Kidney epithelial cell (primary cell): ENCODE measurements around the gene CIAO2A. TPM values are rescaled to one million over a fixed set of nuclear protein-coding genes. Genes with fewer than 3 reads are reported as not detected.

Source experiments
- DNase-seq: peaks from one replicate; pipeline ENCODE4 v3.0.0-alpha.2; 2010; ENCODE audit warnings: low read depth
- H3K27me3 ChIP-seq: 2 replicates; pipeline ENCODE4 v1.6.0; 2011; ENCODE audit warnings: low read length; ENCODE audit not compliant: control insufficient read depth, insufficient read depth
- H3K36me3 ChIP-seq: 2 replicates; pipeline ENCODE4 v1.5.1; 2011; ENCODE audit warnings: low read length; ENCODE audit not compliant: control insufficient read depth, insufficient read depth
- H3K4me3 ChIP-seq: 2 replicates; pipeline ENCODE4 v1.5.1; 2011; ENCODE audit warnings: low read depth, mild to moderate bottlenecking, control low read depth, low read length
- CTCF ChIP-seq: IDR thresholded peaks from 2 replicates; pipeline ENCODE4 v1.5.1; 2011; ENCODE audit warnings: mild to moderate bottlenecking, moderate library complexity, low read length, control low read depth, inconsistent platforms; ENCODE audit not compliant: insufficient read depth, poor library complexity, severe bottlenecking
- total RNA-seq: library from RNA; depleted of rRNA; stranded (reverse); fragments of >200 nt; gene quantifications from 2 replicates; pipeline ENCODE4 v1.2.3, GENCODE V29; 2015

The CIAO2A gene
- total RNA-seq, 1 donor from 2014 or later, result 84.6 TPM

- Histone ChIP-seq H3K27me3 (peaks cover 8% of the 10 kb centered on the region), H3K4me3 (no peak overlapping the region), H3K36me3 (no peaks in the 10 kb centered on the region)
- TF ChIP-seq CTCF, result no peak
- no peak for DNase-seq
Measured at GRCh38 chr15:64050281-64051092, 43.2 kb downstream of the CIAO2A start.

GRCh38 chr15:64048781-64049460 lies 44.7 kb downstream of the CIAO2A start:
- Histone ChIP-seq H3K36me3 (no peaks in the 10 kb centered on the region), H3K4me3 (no peak overlapping the region), H3K27me3 (peaks cover 11% of the 10 kb centered on the region)
- DNase-seq, result no peak
- no peak for TF ChIP-seq CTCF

- no peaks in the 10 kb centered on the region for H3K36me3 ChIP-seq
Measured at GRCh38 chr15:64046421-64047153, 47.1 kb downstream of the CIAO2A start, which contains the start of gene DAPK2. Gene DAPK2, minus strand, starts transcription at chr15:64046485. Its CDS starts 6,224 bp downstream, at chr15:64040261.

GRCh38 chr15:64045774-64046420 lies 47.7 kb downstream of the CIAO2A start:
- DNase-seq, result no peak
- Histone ChIP-seq H3K36me3 (no peaks in the 10 kb centered on the region), H3K4me3 (peak overlapping the region; percentile 28), H3K27me3 (peaks cover 13% of the 10 kb centered on the region)
- no peak for TF ChIP-seq CTCF

More at GRCh38 chr15:64046421-64047153, 47.1 kb downstream of the CIAO2A start, which contains the start of gene DAPK2:
- peak; percentile 71 for TF ChIP-seq CTCF
- peak; percentile 9 for DNase-seq
- peaks cover 11% of the 10 kb centered on the region for H3K27me3 ChIP-seq
- H3K4me3 ChIP-seq, result peak within 1 kb of the TSS; percentile 28

GRCh38 chr15:64045101-64045435 lies 48.6 kb downstream of the CIAO2A start:
- Histone ChIP-seq H3K4me3 (no peak overlapping the region), H3K36me3 (no peaks in the 10 kb centered on the region), H3K27me3 (peaks cover 13% of the 10 kb centered on the region)
- no peak for TF ChIP-seq CTCF
- no peak for DNase-seq
